Activated CD4-positive, alpha-beta T cell treated with anti-CD3 and anti-CD28 coated beads for 36 hours (primary cell): ENCODE results near the gene PROS1. TPM values are rescaled to one million over a fixed set of nuclear protein-coding genes. Genes with fewer than 3 reads are reported as not detected.
"Not testable (repeated sequence)": the region's sequence is repeated elsewhere in the genome, so short reads cannot be mapped to it uniquely, and the experiment has no call there.

Experiments
- ATAC-seq: fragments of 200-7000 bp; cut with Tn5 transposase; one replicate; pipeline ENCODE4 v1.10.0; 2021; ENCODE audit warnings: mild to moderate bottlenecking, moderate library complexity
- CTCF ChIA-PET: fragments of 350-600 bp; sonication (Branson Sonifier 250); formaldehyde crosslinking; loops from one replicate; lab custom pipeline; 2021; ENCODE audit warnings: antibody characterized with exemption; lab: Charles Lee
- POLR2A ChIA-PET: fragments of 350-600 bp; sonication (Branson Sonifier 250); formaldehyde crosslinking; loops from one replicate; lab custom pipeline; 2021; ENCODE audit warnings: antibody characterized with exemption, inconsistent platforms; lab: Charles Lee
- DNase-seq: peaks from one replicate; pipeline ENCODE4 v3.0.0-alpha.2; 2020
- H3K27ac Mint-ChIP-seq: one replicate; pipeline ENCODE4 v1.8.0; 2021; ENCODE audit warnings: mixed read lengths
- H3K27me3 Mint-ChIP-seq: one replicate; pipeline ENCODE4 v1.8.0; 2021; ENCODE audit warnings: mixed read lengths
- H3K36me3 Mint-ChIP-seq: one replicate; pipeline ENCODE4 v1.8.0; 2021; ENCODE audit warnings: low read depth, mixed read lengths
- H3K4me1 Mint-ChIP-seq: one replicate; pipeline ENCODE4 v1.8.0; 2021; ENCODE audit warnings: mixed read lengths
- H3K4me3 Mint-ChIP-seq: one replicate; pipeline ENCODE4 v1.8.0; 2021; ENCODE audit warnings: mild to moderate bottlenecking, moderate library complexity, mixed read lengths
- H3K9me3 Mint-ChIP-seq: one replicate; pipeline ENCODE4 v1.8.0; 2021; ENCODE audit warnings: low read depth, mixed read lengths
- intact Hi-C, 2 experiments: fragments of 100-400 bp; cut with DNase I in 1 of 2; cut with micrococcal nuclease in 1 of 2; formaldehyde crosslinking; loops; one replicate each; pipeline versions ENCODE4 v1.14.2 to v1.15.1; 2022 to 2024; cut with DNase I, micrococcal nuclease
- total RNA-seq, 2 experiments: library from RNA; stranded (reverse); gene quantifications; one replicate each; pipeline ENCODE4 v1.2.3, GENCODE V29; 2021

PROS1 gene
- total RNA-seq, 2 experiments from 2014 or later: 0.47 to 0.57 TPM

DNA sequence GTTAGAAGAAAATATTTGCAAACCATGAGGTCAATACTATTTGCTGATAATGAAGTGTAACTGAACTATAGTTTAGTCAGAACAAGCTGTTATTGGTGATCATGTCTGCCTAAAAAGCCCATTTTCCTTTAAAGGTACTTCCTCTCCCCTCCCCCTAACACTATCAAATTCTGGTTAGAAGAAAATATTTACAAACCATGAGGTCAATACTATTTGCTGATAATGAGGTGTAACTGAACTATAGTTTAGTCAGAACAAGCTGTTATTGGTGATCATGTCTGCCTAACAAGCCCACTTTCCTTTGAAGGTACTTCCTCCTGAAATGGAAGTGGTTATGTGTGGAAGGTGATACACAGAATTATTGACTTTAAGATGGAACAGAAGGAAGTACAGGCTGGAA is 46.9 kb downstream of the PROS1 start:
- CTCF ChIA-PET: no interaction called here

DNA sequence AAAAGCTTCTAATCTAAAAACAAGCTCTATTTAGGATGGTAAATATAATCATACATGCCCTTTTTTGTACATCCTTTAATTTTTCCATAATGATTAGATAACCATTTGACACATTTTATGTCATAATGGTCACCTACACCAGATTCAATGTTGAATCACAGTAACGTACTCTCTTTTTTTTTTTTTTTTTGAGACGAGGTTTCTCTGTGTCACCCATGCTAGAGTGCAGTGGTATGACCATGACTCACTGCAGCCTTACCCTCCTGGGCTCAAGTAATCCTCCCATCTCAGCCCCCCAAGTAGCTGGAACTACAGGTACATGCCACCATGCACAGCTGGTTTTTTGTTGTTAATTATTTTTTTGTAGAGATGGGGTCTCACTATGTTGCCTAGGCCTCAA is 49.2 kb downstream of the PROS1 start:
- Mint-ChIP-seq H3K4me3 (no peak overlapping the region), H3K27ac (no peak overlapping the region), H3K36me3 (no peaks in the 10 kb centered on the region), H3K4me1 (no peaks in the 10 kb centered on the region), H3K27me3 (no peaks in the 10 kb centered on the region), H3K9me3 (no peaks in the 10 kb centered on the region)
- DNase-seq (no peak), ATAC-seq (no peak)
- POLR2A ChIA-PET: no interaction called here
- intact Hi-C loops: no loop called here
- CTCF ChIA-PET: no interaction called here

More for the DNA sequence above, 46.9 kb downstream of the PROS1 start:
- Mint-ChIP-seq H3K27ac (no peak overlapping the region), H3K9me3 (no peaks in the 10 kb centered on the region), H3K36me3 (no peaks in the 10 kb centered on the region), H3K4me3 (no peak overlapping the region), H3K27me3 (no peaks in the 10 kb centered on the region), H3K4me1 (no peaks in the 10 kb centered on the region)
- intact Hi-C loops: no loop called here
- POLR2A ChIA-PET: no interaction called here
- DNase-seq: no peak
- ATAC-seq: no peak

DNA sequence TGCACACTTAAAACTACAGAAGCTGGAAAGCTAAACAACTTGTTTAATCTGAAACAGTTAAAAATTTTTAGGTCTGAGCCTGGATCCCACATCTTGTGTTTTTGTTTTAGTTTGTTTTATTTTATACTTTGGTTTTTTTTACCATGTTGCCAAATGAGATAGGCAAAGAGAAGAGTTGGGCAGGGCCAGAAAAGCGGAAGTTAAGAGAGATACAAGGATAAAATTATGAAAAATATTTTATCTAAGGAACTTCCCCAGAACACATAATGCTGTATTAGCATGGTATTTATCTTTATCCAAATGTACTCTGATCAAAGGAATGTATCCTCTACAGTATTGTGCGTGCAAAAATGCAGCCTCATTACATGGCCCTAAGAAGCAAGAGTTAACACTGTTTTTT is 50.7 kb downstream of the PROS1 start:
- Mint-ChIP-seq H3K4me1 (no peaks in the 10 kb centered on the region), H3K27me3 (no peaks in the 10 kb centered on the region), H3K9me3 (no peaks in the 10 kb centered on the region), H3K36me3 (no peaks in the 10 kb centered on the region), H3K4me3 (no peak overlapping the region), H3K27ac (no peak overlapping the region)
- intact Hi-C loops: no loop called here
- DNase-seq (no peak), ATAC-seq (no peak)
- ChIA-PET CTCF (no interaction called here), POLR2A (no interaction called here)

DNA sequence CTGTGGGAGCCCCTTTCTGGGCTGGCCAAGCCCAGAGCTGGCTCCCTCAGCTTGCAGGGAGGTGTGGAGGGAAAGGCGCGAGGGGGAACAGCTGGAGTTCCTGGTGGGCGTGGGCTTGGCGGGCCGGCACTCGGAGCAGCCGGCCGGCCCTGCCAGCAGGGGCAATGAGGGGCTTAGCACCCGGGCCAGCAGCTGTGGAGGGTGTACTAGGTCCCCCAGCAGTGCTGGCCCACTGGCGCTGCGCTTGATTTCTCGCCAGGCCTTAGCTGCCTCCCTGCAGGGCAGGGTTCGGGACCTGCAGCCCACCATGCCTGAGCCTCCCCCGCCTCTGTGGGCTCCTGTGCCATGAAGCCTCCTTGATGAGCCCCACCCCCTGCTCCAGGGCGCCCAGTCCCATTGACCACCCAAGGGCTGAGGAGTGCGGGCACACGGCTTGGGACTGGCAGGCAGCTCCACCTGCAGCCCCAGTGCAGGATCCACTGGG is 56.1 kb downstream of the PROS1 start:
- H3K27me3 Mint-ChIP-seq, intact Hi-C loops, DNase-seq, POLR2A ChIA-PET, ATAC-seq, CTCF ChIA-PET, H3K4me1 Mint-ChIP-seq, H3K36me3 Mint-ChIP-seq, H3K4me3 Mint-ChIP-seq, H3K9me3 Mint-ChIP-seq, H3K27ac Mint-ChIP-seq: not testable (repeated sequence)

DNA sequence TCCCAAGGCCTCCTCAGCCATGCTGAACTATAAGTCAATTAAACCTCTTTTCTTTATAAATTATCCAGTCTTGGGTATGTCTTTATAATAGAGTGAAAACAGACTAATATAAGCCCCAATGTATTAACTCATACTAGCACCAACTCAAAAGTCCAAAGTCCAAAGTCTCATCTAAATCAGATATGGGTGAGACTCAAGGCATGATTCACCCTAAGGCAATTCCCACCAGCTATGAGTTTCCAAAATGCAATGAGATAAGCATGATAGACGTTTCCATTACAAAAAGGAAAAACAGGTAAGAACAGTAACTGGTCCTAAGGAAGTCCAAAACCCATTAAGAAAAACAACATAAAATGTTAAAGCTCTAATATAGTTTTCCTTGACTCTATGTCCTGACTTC is 60.1 kb downstream of the PROS1 start:
- H3K4me3 Mint-ChIP-seq, H3K27ac Mint-ChIP-seq, ATAC-seq, H3K27me3 Mint-ChIP-seq, CTCF ChIA-PET, H3K36me3 Mint-ChIP-seq, H3K4me1 Mint-ChIP-seq, DNase-seq, H3K9me3 Mint-ChIP-seq, POLR2A ChIA-PET: not testable (repeated sequence)
- intact Hi-C loops: loop anchor here in 1 of 2 experiments (5.0 kb wide), 1 partner anchor 36 kb away; no protein-coding TSS in a partner anchor

DNA sequence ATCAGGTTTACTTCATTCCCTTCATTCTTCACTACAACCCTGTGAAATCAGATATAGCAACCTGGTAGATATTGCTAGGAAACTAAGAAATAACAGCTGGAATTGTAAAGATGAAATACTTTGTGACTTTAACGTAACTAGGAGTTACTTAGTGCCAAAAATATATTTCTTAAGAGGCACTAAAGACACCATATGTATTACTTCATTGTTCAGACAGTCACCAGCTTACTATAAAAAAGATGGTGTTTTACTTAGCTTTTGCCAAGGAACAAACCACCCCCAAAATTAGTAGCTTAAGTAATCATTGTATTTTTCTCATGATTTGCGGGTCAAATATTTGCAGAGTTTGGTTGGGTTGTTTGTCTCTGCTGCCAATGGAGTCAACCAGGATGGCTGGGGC is 62.5 kb downstream of the PROS1 start:
- ChIA-PET POLR2A (no interaction called here), CTCF (no interaction called here)
- DNase-seq (no peak), ATAC-seq (no peak)
- H3K4me3 Mint-ChIP-seq: no peak overlapping the region
- no peaks in the 10 kb centered on the region for H3K27me3 Mint-ChIP-seq
- intact Hi-C loops: loop anchor here in 1 of 2 experiments (5.0 kb wide), 1 partner anchor 34 kb away; no protein-coding TSS in a partner anchor
- H3K9me3 Mint-ChIP-seq: peaks cover 2% of the 10 kb centered on the region
- no peaks in the 10 kb centered on the region for H3K36me3 Mint-ChIP-seq
- no peak overlapping the region for H3K27ac Mint-ChIP-seq
- no peaks in the 10 kb centered on the region for H3K4me1 Mint-ChIP-seq

DNA sequence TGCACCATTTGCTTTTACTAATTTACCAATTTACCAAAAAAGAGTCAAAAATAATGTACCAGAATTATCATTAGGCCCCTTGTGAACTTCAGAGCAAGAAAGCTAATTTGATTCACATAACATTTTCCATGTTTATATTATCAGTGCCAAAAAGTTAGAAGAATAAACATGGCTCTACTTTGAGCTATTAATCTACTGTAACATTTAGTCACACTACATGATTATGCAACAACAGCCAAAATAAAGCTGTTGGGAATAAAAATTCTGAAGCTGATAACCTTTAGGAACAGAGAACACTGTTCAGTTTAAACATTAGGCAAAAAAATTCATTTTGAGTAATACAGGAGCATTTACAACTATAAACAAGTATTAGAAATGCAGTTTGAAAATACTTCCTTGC is 63.6 kb downstream of the PROS1 start:
- DNase-seq (no peak), ATAC-seq (no peak)
- H3K27ac Mint-ChIP-seq: no peak overlapping the region
- H3K4me1 Mint-ChIP-seq: no peaks in the 10 kb centered on the region
- POLR2A ChIA-PET: no interaction called here
- H3K36me3 Mint-ChIP-seq: no peaks in the 10 kb centered on the region
- CTCF ChIA-PET: no interaction called here
- H3K4me3 Mint-ChIP-seq: no peak overlapping the region
- H3K9me3 Mint-ChIP-seq: no peaks in the 10 kb centered on the region
- intact Hi-C loops: loop anchor here in 1 of 2 experiments (5.0 kb wide), 1 partner anchor 33 kb away; no protein-coding TSS in a partner anchor
- H3K27me3 Mint-ChIP-seq: no peaks in the 10 kb centered on the region

DNA sequence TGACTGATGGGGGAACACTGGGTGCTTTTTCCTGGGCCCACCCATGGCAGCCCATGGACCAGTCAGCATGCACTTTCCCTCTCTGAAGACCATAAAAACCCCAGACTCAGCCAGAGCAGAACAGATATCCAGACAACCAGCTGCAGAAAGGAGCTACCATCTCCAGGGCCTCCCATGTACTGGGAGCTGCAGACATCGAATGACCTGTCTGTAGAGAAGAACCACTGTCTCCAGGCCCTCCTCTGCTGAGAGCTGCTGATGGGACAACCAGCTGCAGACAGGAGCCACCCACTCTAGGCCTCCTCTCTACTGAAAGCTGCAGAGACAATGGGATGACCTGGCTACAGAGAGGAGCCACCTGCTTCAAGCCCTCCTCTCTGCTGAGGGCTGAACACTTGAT is 66.6 kb downstream of the PROS1 start:
- no peak for DNase-seq
- no peak overlapping the region for H3K27ac Mint-ChIP-seq
- no peak for ATAC-seq
- POLR2A ChIA-PET: no interaction called here
- no peaks in the 10 kb centered on the region for H3K36me3 Mint-ChIP-seq
- H3K9me3 Mint-ChIP-seq: no peaks in the 10 kb centered on the region
- H3K27me3 Mint-ChIP-seq: no peaks in the 10 kb centered on the region
- H3K4me3 Mint-ChIP-seq: no peak overlapping the region
- intact Hi-C loops: no loop called here
- H3K4me1 Mint-ChIP-seq: no peaks in the 10 kb centered on the region
- CTCF ChIA-PET: no interaction called here

DNA sequence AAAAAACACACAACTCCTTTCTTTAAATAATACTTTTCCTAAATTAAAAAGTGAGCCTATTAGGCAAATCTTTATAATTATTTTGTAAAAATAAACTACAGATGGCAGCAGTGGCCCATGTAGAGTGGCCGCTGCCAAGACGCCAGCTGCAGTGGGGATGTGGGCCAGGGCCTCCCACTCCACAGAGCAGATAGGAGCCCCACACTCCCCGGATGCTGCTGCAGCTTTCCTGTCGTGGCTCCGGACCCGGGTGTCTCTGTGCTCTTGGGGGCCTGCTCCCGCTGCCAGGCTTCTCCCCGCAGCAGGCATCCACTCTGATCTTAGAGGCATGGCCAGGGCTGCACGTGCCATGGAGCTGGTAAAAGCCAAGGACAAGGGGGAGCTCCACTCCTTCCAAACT is 67.5 kb downstream of the PROS1 start:
- Mint-ChIP-seq H3K36me3 (no peaks in the 10 kb centered on the region), H3K9me3 (no peaks in the 10 kb centered on the region), H3K27me3 (no peaks in the 10 kb centered on the region), H3K4me1 (no peaks in the 10 kb centered on the region), H3K4me3 (no peak overlapping the region), H3K27ac (no peak overlapping the region)
- no peak for ATAC-seq
- ChIA-PET CTCF (no interaction called here), POLR2A (no interaction called here)
- no peak for DNase-seq
- intact Hi-C loops: no loop called here

DNA sequence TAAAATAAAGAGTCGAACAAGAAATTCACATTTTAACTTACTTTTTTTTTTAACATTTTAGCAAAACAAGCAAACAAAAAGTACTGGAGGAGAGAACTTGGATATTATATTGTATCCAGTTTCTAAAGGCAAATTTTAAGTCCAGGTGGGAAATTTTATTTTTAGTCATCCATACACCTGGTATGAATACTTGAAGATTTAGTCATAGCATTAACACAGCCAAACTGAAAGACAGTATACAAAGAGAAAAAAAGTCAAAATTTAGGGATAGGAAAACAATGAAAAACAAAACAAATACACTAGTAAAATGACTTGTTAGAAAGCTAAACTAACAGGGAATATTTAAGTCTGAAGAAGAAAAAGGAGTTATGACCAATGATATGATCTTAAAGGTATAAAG is 69.1 kb downstream of the PROS1 start:
- Mint-ChIP-seq H3K27me3 (no peaks in the 10 kb centered on the region), H3K4me3 (no peak overlapping the region), H3K9me3 (no peaks in the 10 kb centered on the region), H3K4me1 (no peaks in the 10 kb centered on the region), H3K27ac (no peak overlapping the region), H3K36me3 (no peaks in the 10 kb centered on the region)
- intact Hi-C loops: no loop called here
- DNase-seq (no peak), ATAC-seq (no peak)
- ChIA-PET CTCF (no interaction called here), POLR2A (no interaction called here)

DNA sequence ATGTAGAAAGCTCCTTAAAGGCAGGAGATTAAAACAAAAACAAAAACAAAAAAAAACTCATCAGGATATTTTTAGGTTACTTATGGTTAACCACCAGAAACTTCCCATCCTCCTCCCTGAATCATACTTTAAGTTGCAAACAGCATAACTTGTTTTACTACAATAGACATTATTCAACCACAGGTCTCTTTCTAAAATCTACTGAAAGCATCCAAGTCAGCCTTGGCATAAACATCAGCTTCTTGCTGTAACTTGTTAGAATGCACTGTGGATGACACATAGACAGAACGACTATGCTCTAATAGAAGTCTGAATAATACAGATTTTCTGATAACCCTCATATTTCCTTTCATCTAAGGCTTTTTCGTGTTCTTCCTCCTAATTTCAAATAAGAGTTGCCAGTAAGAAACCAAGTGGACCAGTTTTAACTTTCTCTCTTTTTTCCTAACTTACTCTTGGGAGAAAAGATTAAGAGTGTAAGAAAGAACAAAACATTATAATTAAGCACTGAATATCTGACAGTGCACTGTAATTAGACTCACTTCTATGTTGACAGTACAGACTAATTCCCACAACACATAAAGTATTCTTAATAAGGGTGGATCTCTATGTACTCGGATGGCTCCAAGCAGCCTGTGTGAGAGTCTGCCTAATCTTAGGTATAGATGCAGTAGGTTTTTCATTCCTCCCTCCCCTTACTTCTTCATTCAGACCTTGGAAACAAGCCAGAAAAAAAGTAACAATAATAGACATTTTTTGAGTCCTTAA is 95.3 kb downstream of the PROS1 start:
- H3K36me3 Mint-ChIP-seq, POLR2A ChIA-PET, ATAC-seq, CTCF ChIA-PET, H3K27me3 Mint-ChIP-seq, DNase-seq, H3K9me3 Mint-ChIP-seq, H3K4me3 Mint-ChIP-seq, H3K4me1 Mint-ChIP-seq, H3K27ac Mint-ChIP-seq: not testable (repeated sequence)
- intact Hi-C loops: loop anchor here in 1 of 2 experiments (5.0 kb wide), 1 partner anchor 34 kb away; no protein-coding TSS in a partner anchor

DNA sequence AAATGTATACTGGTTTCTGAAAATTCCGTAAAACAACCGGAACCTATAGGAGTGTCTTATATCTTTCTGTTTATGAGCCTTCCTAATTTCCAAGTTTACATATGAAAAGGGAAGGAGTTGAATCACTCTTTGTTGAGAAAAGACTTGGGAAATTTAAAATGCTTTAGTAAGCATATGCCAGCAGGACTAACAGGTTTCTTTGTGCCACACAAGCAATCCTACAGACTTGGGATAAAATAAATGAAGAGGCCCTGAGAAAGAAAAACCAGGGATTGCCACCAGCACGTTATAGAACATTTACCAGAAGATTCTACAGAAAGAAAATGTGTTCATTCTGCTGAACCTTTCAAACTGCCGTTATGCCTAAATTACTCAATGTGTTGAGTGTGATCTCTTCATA is 96.3 kb downstream of the PROS1 start:
- H3K4me3 Mint-ChIP-seq, POLR2A ChIA-PET, H3K27ac Mint-ChIP-seq, H3K4me1 Mint-ChIP-seq, H3K27me3 Mint-ChIP-seq, DNase-seq, ATAC-seq, H3K36me3 Mint-ChIP-seq, H3K9me3 Mint-ChIP-seq, CTCF ChIA-PET: not testable (repeated sequence)
- intact Hi-C loops: loop anchor here in 1 of 2 experiments (5.0 kb wide), 1 partner anchor 35 kb away; no protein-coding TSS in a partner anchor
